Islet precursor cell (in vitro differentiated cells): ENCODE measurements around the gene LMBRD1.

ENCODE experiments used
- DNase-seq: peaks from one replicate; pipeline ENCODE4 v3.0.0-alpha.2; 2018

The LMBRD1 gene

DNA sequence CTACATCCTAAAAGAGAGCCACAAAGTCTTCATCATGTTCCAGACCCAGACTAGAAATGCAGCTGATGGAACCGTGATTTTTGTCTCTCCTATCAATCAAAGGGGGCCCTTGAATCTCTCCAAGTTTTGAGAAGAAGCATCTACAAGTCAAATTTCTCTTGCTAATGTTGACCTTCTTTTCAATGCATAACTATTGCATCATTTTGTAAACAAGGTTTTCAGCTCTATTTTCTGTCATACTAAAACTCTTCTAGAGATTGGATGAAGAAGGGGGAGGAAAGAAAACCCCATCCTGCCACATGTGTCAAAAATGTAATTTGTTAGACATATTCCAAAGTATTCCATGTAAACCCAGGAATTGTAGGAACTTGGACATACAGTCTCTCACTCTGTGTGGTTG lies 169.2 kb downstream of the LMBRD1 start:
- no peak for DNase-seq

DNA sequence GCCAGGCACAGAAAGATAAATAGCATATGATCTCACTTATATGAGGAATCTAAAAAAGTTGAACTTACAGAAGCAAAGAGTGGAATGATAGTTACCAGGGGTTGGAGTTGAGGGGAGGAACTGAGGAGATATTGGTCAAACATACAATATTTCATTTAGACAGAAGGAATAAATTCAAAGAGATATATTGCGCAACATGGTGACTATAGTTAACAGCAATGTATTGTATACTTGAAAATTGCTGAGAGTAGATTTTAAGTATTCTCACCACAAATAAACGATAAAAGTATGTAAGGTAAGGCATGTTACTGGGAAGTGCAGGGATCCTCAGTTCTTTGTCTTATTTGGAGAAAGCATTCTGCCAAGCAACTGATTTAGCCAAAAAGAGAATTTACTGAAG lies 171.9 kb downstream of the LMBRD1 start:
- no peak for DNase-seq
